ENCODE data around the gene RNASE8.

The RNASE8 gene

DNA sequence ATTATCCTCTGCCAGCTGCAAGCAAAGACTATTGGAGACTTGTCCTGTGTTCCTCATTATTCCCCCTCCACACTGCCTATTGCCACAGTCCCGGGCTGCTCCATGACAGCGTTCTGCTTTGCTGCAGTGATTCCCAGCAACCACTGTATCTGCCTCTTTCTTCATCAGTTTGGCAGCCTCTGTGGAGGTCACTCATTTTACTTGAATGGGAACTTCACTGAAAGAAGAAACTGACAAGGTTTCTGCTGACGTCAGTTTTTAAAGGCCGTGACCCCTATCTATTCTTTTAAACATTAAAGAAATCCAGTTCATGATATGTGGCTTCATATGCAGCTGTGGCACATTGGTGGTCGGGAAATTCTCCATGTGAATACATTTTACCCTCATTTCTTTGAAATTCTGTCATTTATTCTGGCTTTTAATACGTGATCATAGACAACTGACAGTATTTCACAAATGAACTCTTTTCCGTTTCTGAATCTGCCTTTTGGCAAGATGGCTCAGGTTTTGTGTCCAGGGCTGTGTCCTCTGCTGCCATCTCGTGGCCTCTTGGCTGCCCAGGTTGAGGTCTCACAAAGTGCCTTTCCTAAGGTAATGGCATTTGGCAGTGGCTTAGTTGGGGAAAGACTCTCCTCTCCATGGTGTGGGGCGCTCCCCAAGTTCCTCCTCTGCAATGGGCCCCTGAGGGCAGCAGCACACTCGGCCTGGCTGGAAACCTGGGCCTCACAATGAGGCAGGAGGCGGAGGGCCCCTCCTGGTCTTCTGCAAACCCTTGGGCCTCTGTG is 49.1 kb downstream of the RNASE8 start:
- peak; percentile 91 for DNase-seq (ENCODE audit: low spot score)

DNA sequence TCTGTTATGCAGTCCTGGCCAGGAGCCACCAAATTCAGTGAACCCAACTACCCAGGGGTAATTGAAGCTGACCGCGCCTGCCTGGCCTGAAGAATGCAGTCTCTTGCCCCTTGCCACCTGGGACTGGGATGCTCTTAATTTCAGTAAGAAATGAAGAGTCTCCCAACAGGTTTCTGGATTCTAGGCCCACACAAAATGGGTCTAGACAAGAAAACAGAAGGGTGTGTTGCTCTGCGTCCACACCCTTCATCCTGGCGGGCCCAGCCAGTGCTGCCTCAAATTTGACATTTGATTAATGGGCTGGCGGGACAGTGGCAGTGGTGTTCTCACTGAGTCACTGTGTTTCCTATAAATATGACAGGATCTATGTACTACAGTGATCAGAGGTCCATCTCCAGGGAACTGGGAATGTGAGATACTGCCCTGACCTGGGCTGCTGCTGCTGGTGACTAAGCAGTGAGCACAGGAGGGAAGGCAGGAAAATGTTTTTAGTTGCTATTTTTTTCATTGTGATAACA is 49.7 kb downstream of the RNASE8 start:
- DNase-seq (ENCODE audit: low spot score), result no peak

Data from Ammon's horn (tissue), 1 donor.